ENCODE measurements around the gene HOMER2. TPM values are rescaled to one million over a fixed set of nuclear protein-coding genes. Genes with fewer than 3 reads are reported as not detected.
"Not testable (repeated sequence)": the region's sequence is repeated elsewhere in the genome, so short reads cannot be mapped to it uniquely, and the experiment has no call there.

The HOMER2 gene
- total RNA-seq = 1 to 10 TPM; 2.7 to 3.0 TPM
- long read RNA-seq, donor 1, partial matches to known transcripts = 0 of 1 reads
- long read RNA-seq, donor 1, other reads (novel, unspliced or antisense) = 1 of 1 reads
- long read RNA-seq, donor 2 = 0 reads

DNA sequence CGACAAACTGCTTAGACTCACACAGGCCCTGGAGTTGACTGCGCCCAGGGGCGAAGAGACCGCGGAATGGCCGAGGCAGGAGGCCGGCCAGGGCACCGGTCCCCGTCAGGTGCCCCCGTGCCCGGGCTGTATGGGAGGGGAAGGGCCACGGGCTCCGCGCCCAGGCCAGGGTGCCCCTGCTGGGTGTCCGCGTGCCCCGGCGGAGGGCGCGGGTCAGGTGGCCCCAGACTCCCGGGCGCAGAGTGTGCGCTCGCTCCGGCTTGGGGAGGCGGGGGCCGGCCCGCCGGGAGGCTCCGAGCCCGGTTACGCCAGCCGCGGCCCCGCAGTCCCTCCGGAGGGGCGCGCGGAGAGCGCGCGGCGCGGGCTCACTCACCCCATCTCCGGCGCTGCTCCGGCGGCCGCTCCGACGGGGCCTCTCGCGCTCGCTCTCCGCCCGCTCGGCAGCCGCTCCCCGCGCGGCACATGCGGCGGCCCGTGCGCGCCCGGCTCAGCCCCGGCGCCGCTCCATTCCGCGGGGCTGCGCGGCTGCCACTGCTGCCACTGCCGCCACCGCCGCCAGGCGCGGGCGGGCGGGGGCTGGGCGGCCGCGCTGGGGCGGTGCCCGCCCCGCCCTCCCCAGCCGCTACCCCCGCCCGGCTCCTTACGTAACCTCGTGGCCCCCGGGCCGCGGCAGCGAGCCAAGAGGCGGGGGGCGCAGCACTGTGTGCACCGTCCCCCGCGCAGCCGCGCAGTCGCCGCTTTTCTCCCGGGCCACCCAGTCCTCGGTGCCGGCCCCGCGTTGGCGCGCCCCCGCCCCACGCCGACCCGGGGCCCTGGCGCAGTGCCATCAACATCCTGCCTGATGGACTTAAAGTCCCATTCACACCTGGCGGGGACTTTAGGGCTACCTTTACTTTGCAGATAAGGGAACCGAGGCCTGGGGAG is at the start of gene HOMER2:
TSS of gene HOMER2 (minus strand) at position 563 of the 924 bp plus-strand sequence. CDS start at position 378, 185 bp downstream.
- DNase-seq (ENCODE audit: low spot score) = no peak
- intact Hi-C loops (cut with DNase I) = no loop called here

DNA sequence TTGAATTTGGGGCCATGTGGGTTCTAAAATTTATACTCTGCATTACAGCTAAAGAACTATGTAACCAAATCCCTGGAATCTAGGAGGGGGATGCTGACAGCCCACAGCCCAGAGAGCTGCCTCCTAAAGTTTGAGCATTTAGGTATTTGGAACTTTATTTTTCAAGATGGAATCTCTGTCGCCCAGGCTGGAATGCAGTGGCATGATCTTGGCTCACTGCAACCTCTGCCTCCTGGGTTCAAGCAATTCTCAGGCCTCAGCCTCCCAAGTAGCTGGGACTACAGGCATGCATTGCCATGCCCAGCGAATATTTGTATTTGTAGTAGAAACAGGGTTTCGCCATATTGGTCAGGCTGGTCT is 48.1 kb upstream of the HOMER2 start:
- intact Hi-C loops (cut with DNase I) = loop anchor here (10.0 kb wide), 1 partner anchor 466 kb away; no protein-coding TSS in a partner anchor
- not testable (repeated sequence) for DNase-seq (ENCODE audit: low spot score)

DNA sequence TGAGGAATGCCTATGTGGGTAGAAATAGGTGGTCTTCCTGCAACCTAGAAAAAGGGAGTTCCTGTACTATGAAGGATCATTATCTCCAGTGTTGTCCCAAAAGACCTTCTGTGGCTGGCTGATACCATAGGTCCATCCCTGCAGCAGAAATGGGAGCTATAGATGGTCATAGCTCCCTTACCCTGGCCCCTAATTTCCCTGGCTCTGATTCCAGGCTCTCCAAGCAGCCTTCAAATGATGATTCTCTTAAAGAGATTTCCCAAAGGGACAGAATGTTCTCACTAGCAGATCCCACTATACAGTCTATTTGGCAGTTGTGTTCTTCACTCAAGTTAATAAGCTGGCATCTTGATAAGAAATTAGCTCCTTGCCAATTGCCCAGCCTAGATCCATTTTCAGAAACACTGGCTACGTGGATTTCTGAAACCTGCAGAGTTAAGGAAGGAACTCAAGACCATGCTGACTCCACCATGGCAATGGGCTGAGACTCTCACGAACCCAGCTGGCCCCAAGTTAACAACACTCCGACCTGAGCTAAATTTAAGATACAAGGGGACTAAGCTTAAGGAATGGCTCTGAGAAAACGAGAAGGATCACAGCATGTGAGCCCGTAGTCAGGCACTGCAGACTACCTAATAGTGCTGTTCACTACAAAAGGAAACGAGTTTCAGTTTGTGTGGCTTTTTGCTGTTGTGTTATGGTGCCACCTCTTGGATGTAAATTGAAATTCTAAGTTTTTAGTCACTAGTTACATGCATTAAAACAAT is 47.6 kb upstream of the HOMER2 start:
- DNase-seq (ENCODE audit: low spot score) = no peak
- intact Hi-C loops (cut with DNase I) = loop anchor here (10.0 kb wide), 1 partner anchor 465 kb away; no protein-coding TSS in a partner anchor

DNA sequence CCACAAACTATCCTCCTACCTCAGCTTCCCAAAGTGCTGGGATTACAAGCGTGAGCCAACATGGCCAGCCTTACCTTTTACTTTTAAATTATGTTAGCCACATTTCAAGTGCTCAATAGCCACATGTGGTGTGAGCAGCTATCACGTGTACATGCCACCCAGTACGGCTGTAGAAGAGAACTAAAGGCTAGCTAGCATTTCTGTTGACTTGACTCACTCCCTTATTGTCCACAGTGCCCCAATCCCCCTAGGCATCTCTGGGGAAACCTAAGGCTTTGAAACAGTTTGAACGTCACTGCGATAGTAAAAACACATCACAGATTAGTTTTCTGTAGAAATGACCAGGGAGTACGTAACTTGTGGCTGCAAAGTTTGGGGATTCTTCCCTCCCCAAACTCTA is 46.9 kb upstream of the HOMER2 start:
- intact Hi-C loops (cut with DNase I) = no loop called here
- no peak for DNase-seq (ENCODE audit: low spot score)

DNA sequence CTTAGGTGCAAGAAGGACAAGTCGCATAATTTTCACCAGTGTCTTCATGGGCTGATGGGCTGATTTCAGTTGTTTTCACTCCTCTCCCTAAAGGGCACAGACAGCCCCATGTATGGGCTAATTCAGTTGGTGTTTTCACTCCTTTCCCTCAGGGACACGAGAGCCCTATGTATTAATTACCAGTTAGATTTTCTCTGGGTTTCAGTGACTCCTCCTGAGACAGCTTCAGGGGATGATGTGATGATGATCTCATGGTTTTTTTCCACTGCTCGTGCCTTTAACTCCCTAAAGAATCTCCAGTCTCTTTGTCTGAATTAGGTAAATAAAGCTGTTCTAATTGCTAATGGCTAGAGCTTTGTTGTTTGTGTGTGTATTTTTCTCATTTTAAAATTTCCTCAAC is 43.4 kb upstream of the HOMER2 start:
- no peak for DNase-seq (ENCODE audit: low spot score)
- intact Hi-C loops (cut with DNase I) = no loop called here

DNA sequence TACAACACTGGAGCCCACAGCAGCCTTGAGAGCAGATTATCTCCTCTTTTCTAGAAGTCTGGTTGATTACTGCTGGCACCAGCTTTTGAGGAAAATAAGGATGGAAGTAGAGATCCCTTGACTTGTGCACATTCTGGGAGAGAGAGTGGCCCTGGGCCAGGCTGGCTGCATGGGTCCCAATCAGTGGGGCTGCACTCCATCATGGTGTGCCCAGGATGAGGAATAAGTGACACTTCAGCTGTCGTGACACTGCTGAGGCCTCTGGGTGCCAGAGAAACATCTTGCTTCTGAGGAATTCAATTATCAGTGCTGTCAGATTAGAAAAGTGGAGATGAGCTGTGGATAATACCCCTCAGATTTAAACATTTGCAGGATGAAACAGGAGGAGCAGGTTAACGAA is 42.6 kb upstream of the HOMER2 start:
- DNase-seq (ENCODE audit: low spot score) = no peak
- intact Hi-C loops (cut with DNase I) = no loop called here

DNA sequence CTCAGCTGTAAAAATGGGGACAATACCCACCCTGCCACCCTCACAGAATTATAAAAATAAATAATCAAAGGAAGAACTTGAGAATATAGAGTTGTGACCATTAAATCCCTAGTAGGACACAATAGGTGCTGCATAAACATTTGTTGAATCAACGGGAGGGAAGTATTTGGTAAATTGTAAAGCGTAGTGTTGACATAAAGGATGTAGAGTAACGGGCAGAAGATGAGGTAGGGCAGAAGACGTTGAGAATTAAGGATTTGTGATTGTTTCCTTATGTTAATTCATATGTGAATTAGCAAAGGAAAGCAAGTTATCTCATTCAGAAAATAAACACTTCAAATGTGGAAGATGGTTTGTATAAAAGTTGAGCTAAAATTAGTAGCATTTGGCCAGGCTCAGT is 40.6 kb upstream of the HOMER2 start:
- intact Hi-C loops (cut with DNase I) = no loop called here
- DNase-seq (ENCODE audit: low spot score) = no peak

DNA sequence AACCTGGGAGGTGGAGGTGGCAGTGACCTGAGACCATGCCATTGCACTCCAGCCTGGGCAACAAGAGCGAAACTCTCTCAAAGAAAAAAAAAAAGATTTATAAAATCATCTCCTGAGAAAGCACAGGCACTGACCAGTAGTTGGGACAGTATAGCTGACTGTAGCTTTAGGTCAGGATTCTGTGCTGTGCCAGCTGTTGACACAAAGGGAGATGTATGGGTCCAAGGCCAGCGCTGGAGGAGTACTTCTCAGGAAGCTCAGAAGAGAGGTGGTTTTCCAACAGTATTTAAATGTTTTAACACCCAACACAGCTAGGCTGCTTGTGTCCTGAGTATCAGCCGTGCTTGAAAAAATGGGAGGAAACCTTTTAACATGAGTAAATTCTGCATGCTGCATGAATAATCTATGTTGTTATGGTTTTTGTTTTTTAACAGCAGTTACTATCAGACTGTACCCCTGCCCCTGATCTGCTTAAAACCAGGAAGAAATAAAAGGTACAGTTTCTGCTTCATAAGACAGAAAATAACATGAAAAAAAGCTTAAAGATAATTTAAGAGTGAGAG is 40.0 kb upstream of the HOMER2 start:
- intact Hi-C loops (cut with DNase I) = no loop called here
- DNase-seq (ENCODE audit: low spot score) = no peak

DNA sequence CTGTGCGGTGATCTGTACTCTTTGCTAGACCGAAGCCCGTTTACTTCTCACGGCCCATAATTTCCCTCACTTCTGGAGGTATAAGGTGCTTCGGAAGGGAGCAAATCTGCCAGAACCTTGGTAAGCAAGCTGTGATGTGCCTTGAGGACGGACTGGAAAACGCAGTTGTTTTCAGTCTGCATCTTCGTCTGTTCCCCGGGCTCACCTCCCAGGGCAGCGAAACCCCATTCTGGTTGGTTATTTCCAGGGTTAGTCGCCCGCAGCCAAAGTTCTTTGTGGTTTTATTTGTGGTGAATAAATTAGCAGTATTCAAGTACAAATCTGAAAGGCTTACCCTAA is 33.9 kb upstream of the HOMER2 start:
- no peak for DNase-seq (ENCODE audit: low spot score)
- intact Hi-C loops (cut with DNase I) = no loop called here

DNA sequence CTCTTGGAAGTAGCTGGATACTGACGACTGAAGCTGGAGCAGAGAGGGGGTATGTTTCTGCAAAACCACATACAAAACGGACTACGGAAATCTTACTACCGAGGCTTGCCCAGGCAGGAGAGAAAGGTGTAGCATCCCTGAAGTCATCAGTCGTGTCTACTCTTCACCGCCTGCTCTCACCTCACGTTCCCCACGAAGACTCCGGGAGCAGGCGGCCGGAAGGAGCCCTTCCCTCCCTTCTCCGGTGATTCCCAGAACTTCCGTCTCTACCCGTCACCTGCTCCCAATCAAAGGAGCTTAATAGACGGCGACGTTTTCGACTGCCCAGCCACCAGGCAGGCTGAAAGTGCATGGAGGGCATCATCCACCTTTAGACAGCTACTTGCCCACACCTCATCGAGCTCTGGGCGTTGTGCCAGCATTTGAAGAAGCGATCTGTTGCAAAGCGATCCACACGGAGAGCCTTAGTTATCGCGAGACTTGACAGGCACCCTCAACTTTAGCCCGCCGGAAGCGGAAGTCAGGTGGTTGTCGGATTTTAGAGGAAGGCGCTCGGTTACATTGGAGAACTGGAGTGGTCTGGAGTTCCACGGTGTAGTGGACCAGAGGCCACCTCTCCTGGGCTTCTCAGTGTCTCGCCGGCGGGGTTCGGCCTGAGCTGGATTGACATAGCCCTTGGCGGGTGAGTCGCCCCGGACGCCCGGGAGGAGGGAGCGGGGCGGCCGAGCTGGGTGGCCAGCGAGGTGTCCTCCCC is 33.3 kb upstream of the HOMER2 start, which contains the start of gene RAMAC:
TSS of gene RAMAC (plus strand) at position 523 of the 754 bp plus-strand sequence. CDS start 2,809 bp downstream, outside the sequence.
- peak; percentile 97 for DNase-seq (ENCODE audit: low spot score)
- intact Hi-C loops (cut with DNase I) = no loop called here

DNA sequence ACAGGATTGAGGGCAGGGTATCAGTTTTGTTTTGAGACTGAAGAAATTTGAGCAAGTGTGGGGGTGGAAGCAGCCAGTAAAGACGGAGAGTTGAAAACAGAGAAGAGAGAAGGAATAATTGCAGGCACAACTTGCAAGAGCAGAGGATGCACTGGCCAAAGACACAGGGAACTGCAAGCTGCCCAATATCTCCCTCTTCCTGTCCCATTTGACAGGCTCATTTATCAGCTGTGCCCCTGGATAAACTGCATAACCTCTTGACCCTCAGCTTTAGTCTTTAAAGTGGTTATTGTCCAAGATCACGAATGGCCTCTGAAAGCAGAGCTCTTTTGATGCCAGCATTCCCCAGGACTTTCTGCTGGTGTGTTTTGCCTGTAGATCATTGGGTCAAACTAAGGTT is 28.5 kb upstream of the HOMER2 start:
- no peak for DNase-seq (ENCODE audit: low spot score)
- intact Hi-C loops (cut with DNase I) = no loop called here

DNA sequence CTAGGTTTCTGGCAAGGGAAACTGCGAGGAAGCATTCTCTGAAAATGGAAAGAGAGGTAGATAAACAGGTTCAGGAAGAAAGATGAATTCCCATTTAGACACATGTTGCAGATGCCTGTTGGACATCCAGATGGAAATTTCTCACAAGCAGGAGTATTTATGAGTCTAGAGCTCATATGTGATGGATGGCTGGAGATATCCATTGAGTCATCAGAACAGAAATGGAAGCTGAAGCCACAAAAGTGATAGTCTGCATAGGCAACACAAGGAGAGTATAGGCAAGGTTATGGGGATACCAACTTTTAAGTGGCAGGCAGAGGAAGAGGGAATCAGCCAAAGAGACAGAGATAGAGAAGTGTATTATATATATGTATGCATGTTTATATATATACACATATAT is 27.2 kb upstream of the HOMER2 start:
- intact Hi-C loops (cut with DNase I) = no loop called here
- no peak for DNase-seq (ENCODE audit: low spot score)

DNA sequence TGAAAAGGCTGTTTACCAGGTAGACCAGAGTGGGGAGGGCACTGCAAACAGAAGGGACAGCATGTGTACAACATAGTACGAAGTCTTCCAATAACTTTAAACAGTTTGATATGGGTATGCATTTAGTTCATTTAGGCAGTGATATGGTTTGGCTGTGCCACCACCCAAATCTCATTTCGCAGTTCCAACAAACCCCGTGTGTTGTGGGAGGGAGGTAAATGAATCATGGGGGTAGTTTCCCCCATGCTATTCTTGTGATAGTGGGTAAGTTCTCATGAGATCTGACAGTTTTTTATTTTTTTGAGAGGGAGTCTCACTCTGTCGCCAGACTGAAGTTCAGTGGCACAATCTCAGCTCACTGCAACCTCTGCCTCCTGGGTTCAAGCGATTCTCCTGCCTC is 25.9 kb upstream of the HOMER2 start:
- intact Hi-C loops (cut with DNase I) = no loop called here
- no peak for DNase-seq (ENCODE audit: low spot score)

DNA sequence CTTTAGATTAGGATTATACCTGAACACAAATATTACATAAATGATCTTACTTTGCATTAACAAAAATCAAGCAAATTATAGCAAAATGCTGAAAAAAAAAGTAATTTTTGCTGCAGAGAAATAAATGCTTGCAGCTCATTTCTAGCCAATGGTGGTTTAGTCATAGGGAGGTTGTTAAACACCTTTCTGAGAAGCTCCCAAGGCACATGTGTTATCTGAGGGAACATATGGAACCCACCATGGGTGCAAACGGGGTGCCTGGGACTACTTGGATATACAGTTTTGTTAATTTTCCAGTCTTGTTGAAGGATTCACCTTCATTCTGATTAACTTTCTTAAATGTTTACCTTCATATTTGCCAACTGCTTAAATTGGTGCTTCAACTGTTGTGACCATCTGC is 24.6 kb upstream of the HOMER2 start:
- intact Hi-C loops (cut with DNase I) = no loop called here
- no peak for DNase-seq (ENCODE audit: low spot score)

DNA sequence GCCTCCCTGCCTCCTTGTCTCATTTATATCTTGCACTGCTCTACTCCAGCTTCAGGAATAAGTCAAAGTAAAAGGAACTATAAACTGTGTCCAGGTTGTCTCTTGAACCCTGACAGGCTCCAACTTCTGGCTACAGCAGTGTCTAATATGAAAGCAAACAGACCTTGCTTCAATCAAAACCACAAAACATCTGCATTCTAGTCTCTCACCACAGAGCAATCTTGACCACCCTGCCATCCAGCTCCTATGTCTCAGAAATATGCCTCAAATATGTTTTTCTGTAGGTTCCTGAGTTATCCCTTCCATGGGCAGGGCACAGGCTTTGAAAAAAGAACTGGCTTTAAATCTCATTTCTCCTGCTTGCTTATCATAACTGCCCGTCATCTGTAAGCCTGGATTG is 20.5 kb upstream of the HOMER2 start:
- intact Hi-C loops (cut with DNase I) = no loop called here

DNA sequence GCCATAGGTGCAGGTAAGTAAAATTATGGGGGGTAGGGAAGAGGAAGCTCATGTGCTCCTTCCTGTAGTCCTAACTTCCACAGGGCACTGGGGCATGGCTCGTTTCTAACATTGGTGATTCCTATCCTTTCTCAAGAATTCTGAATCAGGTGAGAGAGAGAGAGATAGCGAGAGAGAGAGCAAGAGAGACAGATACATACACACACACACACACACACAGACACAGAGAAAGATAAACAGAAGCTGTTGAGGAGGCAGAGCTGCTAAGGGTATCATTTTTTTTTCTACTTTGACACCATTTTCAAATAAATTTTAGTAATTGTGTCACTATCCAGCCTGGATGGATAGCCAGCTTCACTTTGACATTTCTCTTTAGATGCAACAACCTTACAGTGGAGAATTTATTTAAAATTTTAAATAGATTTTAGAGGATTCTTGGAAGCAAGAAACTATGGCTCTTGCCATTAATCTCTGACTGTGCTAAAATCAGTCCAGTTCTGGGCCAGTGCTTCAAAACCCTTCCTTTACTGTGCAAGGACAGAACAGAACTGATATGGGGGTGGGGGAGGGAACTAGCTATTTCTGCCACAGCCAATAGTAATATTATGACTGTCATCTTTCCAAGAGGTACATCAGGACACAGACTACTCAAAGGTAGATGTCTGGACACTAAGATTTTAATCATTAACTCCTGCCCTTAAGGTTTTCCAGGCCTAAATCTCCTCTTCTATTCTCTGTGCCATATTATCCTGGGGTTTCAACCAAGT is 18.9 kb upstream of the HOMER2 start:
- intact Hi-C loops (cut with DNase I) = no loop called here
- DNase-seq (ENCODE audit: low spot score) = no peak

More for the DNA sequence above, 20.5 kb upstream of the HOMER2 start:
- DNase-seq (ENCODE audit: low spot score) = no peak

DNA sequence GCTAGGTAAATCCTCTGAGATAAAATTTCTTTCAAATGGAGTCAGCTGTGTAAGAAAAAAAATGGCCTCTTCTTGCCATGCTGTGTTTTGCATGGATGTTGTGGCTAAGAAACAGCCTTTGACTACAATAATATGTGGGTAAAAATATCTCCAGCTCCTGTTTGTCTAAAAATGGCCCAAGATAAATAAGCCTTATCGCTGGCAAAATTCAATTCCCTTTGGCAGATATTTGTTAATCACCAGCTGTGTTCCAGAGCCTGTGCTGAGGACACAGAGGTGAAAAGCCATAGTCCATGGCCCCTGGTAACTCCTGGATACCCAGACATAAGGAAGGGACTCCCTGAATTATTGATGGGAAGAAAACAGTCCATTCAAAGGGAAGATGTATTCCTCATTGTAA is 18.2 kb upstream of the HOMER2 start:
- DNase-seq (ENCODE audit: low spot score) = no peak
- intact Hi-C loops (cut with DNase I) = no loop called here

DNA sequence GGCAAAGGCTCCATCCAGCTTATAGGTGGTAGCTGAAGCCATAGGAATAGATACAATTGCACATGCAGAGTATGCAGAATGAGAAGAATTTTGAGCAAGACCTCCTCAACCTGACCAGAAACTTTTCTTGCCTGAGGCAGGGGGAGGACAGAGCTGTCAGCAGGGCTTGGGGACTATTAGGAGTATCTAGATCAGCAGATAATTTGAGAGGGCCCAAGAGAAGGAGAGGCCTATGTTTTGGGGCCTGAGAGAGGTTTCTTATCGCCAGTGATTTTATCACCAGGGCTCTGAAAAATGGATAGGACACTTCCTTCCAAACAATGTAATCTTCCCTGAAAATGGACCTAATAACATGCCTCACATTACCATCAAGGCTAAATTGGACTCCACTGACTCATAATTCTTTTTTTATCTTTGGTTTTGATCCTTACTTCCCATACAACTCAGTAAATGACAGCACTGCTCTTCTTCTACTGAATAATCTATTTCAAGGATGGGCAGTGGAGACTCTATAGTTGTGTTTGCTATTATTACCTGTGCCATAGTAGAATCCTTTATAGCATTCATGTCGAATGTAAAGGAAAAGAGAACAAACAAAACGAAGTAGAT is 17.7 kb upstream of the HOMER2 start:
- no peak for DNase-seq (ENCODE audit: low spot score)
- intact Hi-C loops (cut with DNase I) = no loop called here
